ENCODE results near the gene ABHD1. TPM values are rescaled to one million over a fixed set of nuclear protein-coding genes. Genes with fewer than 3 reads are reported as not detected.

The ABHD1 gene
- polyA plus RNA-seq, 1 donor (not counting 4 experiments of a cell fraction or from before 2014, with no cell fraction given): not detected

GRCh38 chr2:27149570-27150405, 26.2 kb downstream of the ABHD1 start:
- H3K36me3 ChIP-seq (ENCODE audit: control insufficient read depth in 2 of 2, extremely low read depth in 1 of 2, insufficient read depth in 2 of 2, low read length in 2 of 2): no peaks in the 10 kb centered on the region
- FAIRE-seq: no peak
- no peak for TF ChIP-seq CTCF (optimal IDR thresholded peaks at IDR 0.05 in 1 of 3, IDR thresholded peaks at IDR 0.05 in 1 of 3, conservative IDR thresholded peaks at IDR 0.05 in 1 of 3; ENCODE audit: extremely low read depth in 1 of 3, insufficient read depth in 2 of 3, low read length in 3 of 3)
- no peak for TF ChIP-seq EZH2 (IDR thresholded peaks at IDR 0.05; ENCODE audit: low read length)
- no peaks in the 10 kb centered on the region for H4K20me1 ChIP-seq (ENCODE audit: control insufficient read depth, extremely low read depth, insufficient read depth, low read length)
- no peaks in the 10 kb centered on the region for H3K79me2 ChIP-seq (ENCODE audit: control insufficient read depth, insufficient read depth, low read length)
- H3K27ac ChIP-seq (ENCODE audit: control insufficient read depth, insufficient read depth, low read length): no peak overlapping the region
- H3K9ac ChIP-seq (ENCODE audit: control insufficient read depth, extremely low read depth, insufficient read depth, low read length): no peak overlapping the region
- H2AFZ ChIP-seq (ENCODE audit: control insufficient read depth, low read length): no peak overlapping the region
- dilution Hi-C loops (cut with MboI; ENCODE audit: extremely low pct_ligation_motif_present, low sequenced_read_pairs): no loop called here
- H3K4me1 ChIP-seq (ENCODE audit: control insufficient read depth, extremely low read depth, insufficient read depth, low read length): peaks cover 5% of the 10 kb centered on the region
- H3K4me3 ChIP-seq (ENCODE audit: control insufficient read depth in 2 of 3, extremely low read depth in 1 of 3, insufficient read depth in 2 of 3, low read depth in 1 of 3, low read length in 3 of 3): no peak overlapping the region
- H3K4me2 ChIP-seq (ENCODE audit: control insufficient read depth, extremely low read depth, insufficient read depth, low read depth, low read length): no peak overlapping the region
- DNase-seq (ENCODE audit: low read depth, low spot score): no peak
- no peaks in the 10 kb centered on the region for H3K9me3 ChIP-seq (ENCODE audit: control insufficient read depth, low read depth, low read length)
- no peaks in the 10 kb centered on the region for H3K9me1 ChIP-seq (ENCODE audit: control insufficient read depth, extremely low read depth, insufficient read depth, low read length)
- peaks cover 7% of the 10 kb centered on the region for H3K27me3 ChIP-seq (ENCODE audit: control insufficient read depth, extremely low read depth, insufficient read depth, low read length)

DNA sequence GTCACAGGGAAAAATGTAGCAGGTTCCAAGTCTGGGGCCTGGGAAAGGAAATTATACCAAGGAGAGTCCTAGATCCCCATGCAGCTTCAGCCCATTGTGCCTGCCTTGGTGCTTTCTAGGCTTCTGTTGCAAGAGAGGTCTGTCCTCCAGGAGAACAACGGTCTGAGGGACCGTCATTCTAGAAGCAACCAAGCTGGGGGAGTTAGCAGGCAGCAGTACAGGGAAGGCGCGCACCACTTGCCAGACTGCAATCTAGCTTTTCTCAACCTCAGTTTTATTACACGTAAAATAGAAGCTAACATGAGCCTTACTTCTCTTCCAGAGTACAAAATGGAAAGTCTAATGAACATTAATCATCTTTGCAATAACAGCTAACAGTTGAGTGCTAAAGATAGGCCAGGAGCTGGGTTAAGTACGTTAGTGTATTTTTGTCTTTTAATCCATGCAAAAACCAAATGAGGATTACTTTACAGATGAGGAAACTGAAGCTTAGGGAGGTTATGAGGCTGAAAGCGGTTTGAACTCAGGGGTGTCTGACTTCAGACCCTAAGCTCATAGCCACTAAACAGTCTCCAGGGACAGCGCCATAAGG, 27.1 kb downstream of the ABHD1 start:
- no peak for DNase-seq (ENCODE audit: low read depth, low spot score)
- Histone ChIP-seq H3K79me2 (ENCODE audit: control insufficient read depth, insufficient read depth, low read length) (no peaks in the 10 kb centered on the region), H3K4me2 (ENCODE audit: control insufficient read depth, extremely low read depth, insufficient read depth, low read depth, low read length) (no peak overlapping the region), H3K4me1 (ENCODE audit: control insufficient read depth, extremely low read depth, insufficient read depth, low read length) (peaks cover 5% of the 10 kb centered on the region), H3K27ac (ENCODE audit: control insufficient read depth, insufficient read depth, low read length) (no peak overlapping the region), H4K20me1 (ENCODE audit: control insufficient read depth, extremely low read depth, insufficient read depth, low read length) (no peaks in the 10 kb centered on the region), H2AFZ (ENCODE audit: control insufficient read depth, low read length) (no peak overlapping the region), H3K9me1 (ENCODE audit: control insufficient read depth, extremely low read depth, insufficient read depth, low read length) (no peaks in the 10 kb centered on the region), H3K4me3 (ENCODE audit: control insufficient read depth in 2 of 3, extremely low read depth in 1 of 3, insufficient read depth in 2 of 3, low read depth in 1 of 3, low read length in 3 of 3) (no peak overlapping the region), H3K36me3 (ENCODE audit: control insufficient read depth in 2 of 2, extremely low read depth in 1 of 2, insufficient read depth in 2 of 2, low read length in 2 of 2) (no peaks in the 10 kb centered on the region), H3K27me3 (ENCODE audit: control insufficient read depth, extremely low read depth, insufficient read depth, low read length) (peaks cover 7% of the 10 kb centered on the region), H3K9me3 (ENCODE audit: control insufficient read depth, low read depth, low read length) (no peaks in the 10 kb centered on the region), H3K9ac (ENCODE audit: control insufficient read depth, extremely low read depth, insufficient read depth, low read length) (no peak overlapping the region)
- dilution Hi-C loops (cut with MboI; ENCODE audit: extremely low pct_ligation_motif_present, low sequenced_read_pairs): no loop called here
- no peak for FAIRE-seq
- no peak for TF ChIP-seq EZH2 (IDR thresholded peaks at IDR 0.05; ENCODE audit: low read length)
- no peak for TF ChIP-seq CTCF (optimal IDR thresholded peaks at IDR 0.05 in 1 of 3, IDR thresholded peaks at IDR 0.05 in 1 of 3, conservative IDR thresholded peaks at IDR 0.05 in 1 of 3; ENCODE audit: extremely low read depth in 1 of 3, insufficient read depth in 2 of 3, low read length in 3 of 3)
